Transverse colon (tissue), 4 donors: Measurements from ENCODE around the gene OPA3. TPM values are rescaled to one million over a fixed set of nuclear protein-coding genes. Genes with fewer than 3 reads are reported as not detected.

ENCODE experiments used
- DNase-seq: peaks from one replicate; pipeline ENCODE4 v3.0.0-alpha.2; 2019
- H3K27ac ChIP-seq, 4 donors: fragments of 200-600 bp; sonication (generic); 2 replicates each; pipeline ENCODE4 v1.5.1; 2016 to 2018; ENCODE audit warnings: inconsistent platforms in 4 of 4
- H3K27me3 ChIP-seq: fragments of 200-600 bp; sonication (generic); 2 replicates; pipeline ENCODE4 v1.5.1; 2017; ENCODE audit warnings: inconsistent platforms
- H3K36me3 ChIP-seq, 4 donors: fragments of 200-600 bp; sonication (generic); 2 replicates each; pipeline ENCODE4 v1.5.1; 2017 to 2019; ENCODE audit warnings: inconsistent platforms in 4 of 4
- H3K4me1 ChIP-seq, 4 donors: fragments of 200-600 bp; sonication (generic); 2 replicates each; pipeline ENCODE4 v1.5.1; 2017 to 2020; ENCODE audit warnings: inconsistent platforms in 4 of 4
- H3K4me3 ChIP-seq, 4 donors: fragments of 200-600 bp; sonication (generic); 1 replicate in 1 of 4; 2 replicates in 3 of 4; pipeline versions ENCODE4 v1.5.1 to v1.6.1; 2017 to 2019; ENCODE audit warnings: inconsistent platforms in 4 of 4
- H3K9me3 ChIP-seq, 2 donors: fragments of 200-600 bp; sonication (generic); 2 replicates each; pipeline ENCODE4 v1.5.1; 2017 to 2019; ENCODE audit warnings: inconsistent platforms in 2 of 2
- CTCF ChIP-seq, 5 experiments: fragments of 200-600 bp in 3 of 5; fragments of 450-650 bp in 2 of 5; sonication (generic) in 3 of 5; IDR thresholded peaks; 1 replicate in 2 of 5; 2 replicates in 3 of 5; pipeline ENCODE4 v1.5.1; 2016 to 2017; ENCODE audit warnings: antibody characterized with exemption in 5 of 5, inconsistent platforms in 3 of 5, mild to moderate bottlenecking in 2 of 5, moderate library complexity in 1 of 5
- EP300 ChIP-seq: sonication (generic); formaldehyde crosslinking; IDR thresholded peaks from one replicate; pipeline ENCODE4 v1.6.1; 2017; ENCODE audit warnings: antibody characterized with exemption, low read depth
- POLR2A ChIP-seq: fragments of 450-650 bp; IDR thresholded peaks from one replicate; pipeline ENCODE4 v1.6.1; 2016; ENCODE audit warnings: antibody characterized with exemption, mild to moderate bottlenecking, moderate library complexity
- POLR2AphosphoS5 ChIP-seq, 3 donors: sonication (generic); formaldehyde crosslinking; IDR thresholded peaks; one replicate each; pipeline ENCODE4 v1.6.1; 2016; ENCODE audit warnings: antibody characterized with exemption in 3 of 3
- WGBS, 2 donors: methylation state at CpG; one replicate each; pipeline ENCODE4 v1.1.5; 2018; ENCODE audit warnings: low coverage in 1 of 2; 5-methylcytosine and 5-hydroxymethylcytosine counted together
- in situ Hi-C, 4 donors: fragments of 200-750 bp; cut with MboI; loops; one replicate each; pipeline versions ENCODE4 v1.15.0 to v1.15.1; 2017; ENCODE audit warnings: low sequenced_read_pairs in 3 of 4, low pct_ligation_motif_present in 1 of 4, low pct_unique_long_range_greater_than_20kb in 1 of 4
- intact Hi-C: fragments of 100-400 bp; cut with DNase I; formaldehyde crosslinking; loops from one replicate; pipeline ENCODE4 v1.15.1; 2023; ENCODE audit warnings: low total_unique reads
- total RNA-seq, 4 donors: library from RNA; depleted of rRNA; stranded (reverse); fragments of >200 nt; gene quantifications; one replicate each; pipeline ENCODE4 v1.1.0, GENCODE V29; 2016

Gene OPA3
- total RNA-seq, 4 donors from 2014 or later = 6.7 to 10.8 (median 8.6) TPM

GRCh38 chr19:45528149-45528743, 56.4 kb downstream of the OPA3 start:
- 33 to 40% methylated on average over 1 to 17 of the region's 17 CpGs for WGBS, 2 donors
- DNase-seq = no peak
- in situ Hi-C loops = no loop called here
- peaks cover 0 to 4% of the 10 kb centered on the region in 2 donors for H3K9me3 ChIP-seq
- H3K27me3 ChIP-seq = no peaks in the 10 kb centered on the region
- intact Hi-C loops = no loop called here
- H3K36me3 ChIP-seq = peaks cover 0 to 32% (median 15%) of the 10 kb centered on the region in 4 donors
- peak overlapping the region in 3 of 4 donors; percentile 29 to 54 (median 40) for H3K4me3 ChIP-seq
- peak overlapping the region in 3 of 4 donors; percentile 19 to 69 (median 66) for H3K27ac ChIP-seq
- TF ChIP-seq CTCF (IDR thresholded peaks at IDR 0.05) = no peak
- peak in 2 of 3 donors; percentile 14 to 39 for TF ChIP-seq POLR2AphosphoS5 (IDR thresholded peaks at IDR 0.05)
- peaks cover 13 to 25% (median 19%) of the 10 kb centered on the region in 4 donors for H3K4me1 ChIP-seq

GRCh38 chr19:45527731-45528130, 56.9 kb downstream of the OPA3 start:
- in situ Hi-C loops = no loop called here
- peak overlapping the region in 2 of 4 donors; percentile 66 to 69 for H3K27ac ChIP-seq
- TF ChIP-seq POLR2AphosphoS5 (IDR thresholded peaks at IDR 0.05) = no peak
- no peak for TF ChIP-seq POLR2A
- TF ChIP-seq EP300 = no peak
- TF ChIP-seq CTCF (IDR thresholded peaks at IDR 0.05) = no peak

GRCh38 chr19:45526971-45527370, 57.6 kb downstream of the OPA3 start:
- intact Hi-C loops = no loop called here
- Histone ChIP-seq H3K27ac (no peak overlapping the region), H3K27me3 (no peaks in the 10 kb centered on the region), H3K4me1 (peaks cover 13 to 33% (median 19%) of the 10 kb centered on the region in 4 donors), H3K36me3 (peaks cover 0 to 40% (median 19%) of the 10 kb centered on the region in 4 donors), H3K9me3 (peaks cover 0 to 4% of the 10 kb centered on the region in 2 donors), H3K4me3 (no peak overlapping the region)
- DNase-seq = no peak
- no peak for TF ChIP-seq CTCF (IDR thresholded peaks at IDR 0.05)
- no peak for TF ChIP-seq POLR2A
- no peak for TF ChIP-seq POLR2AphosphoS5 (IDR thresholded peaks at IDR 0.05)
- no peak for TF ChIP-seq EP300
- WGBS, 2 donors = 90 to 93% methylated on average over 4 of the region's 4 CpGs
- in situ Hi-C loops = no loop called here

More at GRCh38 chr19:45527731-45528130, 56.9 kb downstream of the OPA3 start:
- no peak for DNase-seq
- intact Hi-C loops = no loop called here
- Histone ChIP-seq H3K4me1 (peaks cover 13 to 26% (median 19%) of the 10 kb centered on the region in 4 donors), H3K36me3 (peaks cover 0 to 32% (median 16%) of the 10 kb centered on the region in 4 donors), H3K9me3 (peaks cover 0 to 4% of the 10 kb centered on the region in 2 donors), H3K4me3 (no peak overlapping the region), H3K27me3 (no peaks in the 10 kb centered on the region)
- 78 to 79% methylated on average over 8 to 15 of the region's 15 CpGs for WGBS, 2 donors

GRCh38 chr19:45526143-45526542, 58.5 kb downstream of the OPA3 start:
- peak; percentile 68 for DNase-seq
- Histone ChIP-seq H3K4me1 (peaks cover 13 to 41% (median 25%) of the 10 kb centered on the region in 4 donors), H3K27ac (peak overlapping the region in 3 of 4 donors; percentile 3 to 49 (median 6)), H3K4me3 (no peak overlapping the region), H3K36me3 (peaks cover 0 to 42% (median 20%) of the 10 kb centered on the region in 4 donors), H3K9me3 (peaks cover 0 to 1% of the 10 kb centered on the region in 2 donors), H3K27me3 (no peaks in the 10 kb centered on the region)
- intact Hi-C loops (no loop called here), in situ Hi-C loops (no loop called here)
- 69 to 76% methylated on average over 3 to 9 of the region's 9 CpGs for WGBS, 2 donors
- TF ChIP-seq POLR2AphosphoS5 (IDR thresholded peaks at IDR 0.05) (peak in 1 of 3 donors; percentile 25), CTCF (IDR thresholded peaks at IDR 0.05) (peak in 1 of 5 experiments; percentile 19), EP300 (no peak), POLR2A (no peak)
